Mucosa of descending colon (tissue), 3 donors: ENCODE results near the gene ARL15. TPM values are rescaled to one million over a fixed set of nuclear protein-coding genes. Genes with fewer than 3 reads are reported as not detected.
"Not testable (repeated sequence)": the region's sequence is repeated elsewhere in the genome, so short reads cannot be mapped to it uniquely, and the experiment has no call there.

Experiments
- ATAC-seq: fragments of 200-7000 bp; cut with Tn5 transposase; one replicate; pipeline ENCODE4 v1.9.1; 2020; ENCODE audit warnings: mild to moderate bottlenecking, moderate library complexity
- DNase-seq, 3 donors: peaks; one replicate each; pipeline ENCODE4 v3.0.0-alpha.2; 2020
- H3K36me3 ChIP-seq: fragments of 200-600 bp; one replicate; pipeline ENCODE4 v1.8.0; 2021; ENCODE audit warnings: low read depth, mild to moderate bottlenecking
- H3K4me1 ChIP-seq: fragments of 200-600 bp; one replicate; pipeline ENCODE4 v1.8.0; 2021; ENCODE audit warnings: low read depth, mild to moderate bottlenecking
- H3K4me3 ChIP-seq: fragments of 200-600 bp; one replicate; pipeline ENCODE4 v1.8.0; 2021; ENCODE audit warnings: mild to moderate bottlenecking
- H3K9me3 ChIP-seq: fragments of 200-600 bp; one replicate; pipeline ENCODE4 v1.8.0; 2021; ENCODE audit warnings: mild to moderate bottlenecking
- CTCF ChIP-seq: fragments of 200-600 bp; IDR thresholded peaks from one replicate; pipeline ENCODE4 v1.8.0; 2022; ENCODE audit warnings: antibody characterized with exemption, mild to moderate bottlenecking
- intact Hi-C, 2 donors: fragments of 100-400 bp; cut with DNase I in 1 of 2; cut with micrococcal nuclease in 1 of 2; formaldehyde crosslinking; loops; one replicate each; pipeline versions ENCODE4 v1.11.0 to v1.11.1; 2022; cut with DNase I, micrococcal nuclease
- microRNA-seq: library from miRNA; unstranded; fragments of <30 nt; microRNA quantifications from one replicate; pipeline ENCODE4, GENCODE V29; 2019
- total RNA-seq, 3 donors: library from RNA; stranded (reverse); fragmentation: NEBNext Ultra II Directional in 2 of 3; extraction: Animal tissue kit (Norgen Biotek cat#: 25700) in 2 of 3; gene quantifications; one replicate each; pipeline versions ENCODE4 v1.2.1 to v1.2.4, GENCODE V29; 2021 to 2023
- donor health status: DM: no; HTN: no; CAD: no; lungs with moderate emphysema.
- donor health status: DM: no; HTN: no; CAD: no.
- donor health status: DM: no; HTN: yes; CAD: no.

ARL15 gene
- total RNA-seq, 3 donors from 2014 or later: 21.2 to 34.8 (median 30.1) TPM

- Histone ChIP-seq H3K9me3 (peaks cover 7% of the 10 kb centered on the region), H3K36me3 (no peaks in the 10 kb centered on the region), H3K4me3 (no peak overlapping the region), H3K4me1 (no peaks in the 10 kb centered on the region)
- no peak for TF ChIP-seq CTCF
- ATAC-seq: no peak
- DNase-seq: no peak
- intact Hi-C loops: no loop called here
Measured at GRCh38 chr5:53858700-53859456, 451.5 kb downstream of the ARL15 start.

GRCh38 chr5:53856506-53856905 lies 453.9 kb downstream of the ARL15 start:
- Histone ChIP-seq H3K36me3 (no peaks in the 10 kb centered on the region), H3K4me3 (no peak overlapping the region), H3K4me1 (no peaks in the 10 kb centered on the region), H3K9me3 (peaks cover 7% of the 10 kb centered on the region)
- no peak for ATAC-seq
- TF ChIP-seq CTCF: no peak
- DNase-seq: no peak
- intact Hi-C loops: no loop called here

- H3K36me3 ChIP-seq, H3K4me1 ChIP-seq, H3K4me3 ChIP-seq, DNase-seq, H3K9me3 ChIP-seq, ATAC-seq, intact Hi-C loops: not testable (repeated sequence)
Measured at GRCh38 chr5:53836851-53837430, 473.4 kb downstream of the ARL15 start.

GRCh38 chr5:53834500-53834899 lies 475.9 kb downstream of the ARL15 start:
- Histone ChIP-seq H3K9me3 (no peaks in the 10 kb centered on the region), H3K4me3 (no peak overlapping the region), H3K36me3 (no peaks in the 10 kb centered on the region), H3K4me1 (no peaks in the 10 kb centered on the region)
- intact Hi-C loops: no loop called here
- DNase-seq: no peak
- ATAC-seq: no peak
- no peak for TF ChIP-seq CTCF

Small RNA genes lying within 50 kb of the gene (microRNA-seq; reads per million reads assigned to microRNA genes)
- not detected for gene MIR4459
- 1.2 reads per million for gene MIR581

Other genes with a start within 250 kb of the ARL15 start
- gene HSPB3, start 145.1 kb upstream of the ARL15 start, total RNA-seq: 1 to 10 TPM in 2 of 3 donors, under 1 TPM in 1; 0.78 to 4.6 (median 1.5) TPM
- gene SNX18, start 207.2 kb upstream of the ARL15 start, total RNA-seq: 10 to 100 TPM in 2 of 3 donors, 1 to 10 TPM in 1; 8.7 to 28.9 (median 13.7) TPM